K562 (cell line): ENCODE results near the gene ROBO1.

Experiments
- ARID4B ChIP-seq: sonication (generic); formaldehyde crosslinking; IDR thresholded peaks from 2 replicates; pipeline ENCODE4 v1.8.0; 2022; ENCODE audit warnings: mild to moderate bottlenecking, missing genetic modification reagents
- DNMT1 ChIP-seq: fragments of 450-650 bp; IDR thresholded peaks from 2 replicates; pipeline ENCODE4 v1.6.1; 2016; ENCODE audit warnings: antibody characterized with exemption, mild to moderate bottlenecking
- EP300 ChIP-seq: IDR thresholded peaks from 2 replicates; pipeline ENCODE4 v1.6.1; 2012; ENCODE audit warnings: low read length, improper control_type of control experiment
- STAG1 ChIP-seq: sonication (generic); formaldehyde crosslinking; IDR thresholded peaks from 2 replicates; pipeline ENCODE4 v1.5.0; 2020; ENCODE audit warnings: missing genetic modification reagents, borderline replicate concordance
- U2AF1 ChIP-seq: fragments of 200-400 bp; formaldehyde crosslinking; optimal IDR thresholded peaks from 2 replicates; pipeline ENCODE3; 2017; ENCODE audit warnings: mild to moderate bottlenecking, low read depth, low read length, moderate library complexity
- ZNF274 ChIP-seq: IDR thresholded peaks from 2 replicates; pipeline ENCODE4 v1.6.1; 2011; ENCODE audit warnings: low read depth, mild to moderate bottlenecking, low read length, moderate library complexity, borderline replicate concordance
- TF ChIP-seq, protein P1 (sequence below), 3 experiments: IDR thresholded peaks in 2 of 3; conservative IDR thresholded peaks in 1 of 3; 2 replicates each; pipeline ENCODE4 v1.5.1; 2011 to 2012; ENCODE audit warnings: low read length in 3 of 3, mild to moderate bottlenecking in 3 of 3, control low read depth in 2 of 3, improper control_type of control experiment in 1 of 3, inconsistent platforms in 1 of 3, low read depth in 1 of 3, mixed read lengths in 1 of 3, moderate library complexity in 1 of 3; ENCODE audit not compliant: insufficient read depth in 2 of 3

- no peak for TF ChIP-seq EP300
- no peak for TF ChIP-seq DNMT1
- no peak for TF ChIP-seq ZNF274
- TF ChIP-seq STAG1, result no peak
- no peak for TF ChIP-seq U2AF1
- TF ChIP-seq, protein P1, sequence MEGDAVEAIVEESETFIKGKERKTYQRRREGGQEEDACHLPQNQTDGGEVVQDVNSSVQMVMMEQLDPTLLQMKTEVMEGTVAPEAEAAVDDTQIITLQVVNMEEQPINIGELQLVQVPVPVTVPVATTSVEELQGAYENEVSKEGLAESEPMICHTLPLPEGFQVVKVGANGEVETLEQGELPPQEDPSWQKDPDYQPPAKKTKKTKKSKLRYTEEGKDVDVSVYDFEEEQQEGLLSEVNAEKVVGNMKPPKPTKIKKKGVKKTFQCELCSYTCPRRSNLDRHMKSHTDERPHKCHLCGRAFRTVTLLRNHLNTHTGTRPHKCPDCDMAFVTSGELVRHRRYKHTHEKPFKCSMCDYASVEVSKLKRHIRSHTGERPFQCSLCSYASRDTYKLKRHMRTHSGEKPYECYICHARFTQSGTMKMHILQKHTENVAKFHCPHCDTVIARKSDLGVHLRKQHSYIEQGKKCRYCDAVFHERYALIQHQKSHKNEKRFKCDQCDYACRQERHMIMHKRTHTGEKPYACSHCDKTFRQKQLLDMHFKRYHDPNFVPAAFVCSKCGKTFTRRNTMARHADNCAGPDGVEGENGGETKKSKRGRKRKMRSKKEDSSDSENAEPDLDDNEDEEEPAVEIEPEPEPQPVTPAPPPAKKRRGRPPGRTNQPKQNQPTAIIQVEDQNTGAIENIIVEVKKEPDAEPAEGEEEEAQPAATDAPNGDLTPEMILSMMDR (IDR thresholded peaks at IDR 0.05 in 2 of 3, conservative IDR thresholded peaks at IDR 0.05 in 1 of 3; ENCODE audit: insufficient read depth in 2 of 3, low read depth in 1 of 3, low read length in 3 of 3), result no peak
- TF ChIP-seq ARID4B (CRISPR knock-in tag), result no peak
Measured at GRCh38 chr3:79157191-79157590, 610.6 kb downstream of the ROBO1 start.
